ENCODE data around the gene MEI1. TPM values are rescaled to one million over a fixed set of nuclear protein-coding genes. Genes with fewer than 3 reads are reported as not detected.

Gene MEI1
- total RNA-seq, 1 donor from 2014 or later = 3.1 TPM

Small RNAs within 50 kb of the gene (small RNA-seq; reads per million reads assigned to genes)
- gene HMGN2P10 (not detected), gene RF00019 (not detected), gene RNU6-476P (not detected), gene RNU6ATAC22P (not detected)

Other genes starting within 250 kb of the MEI1 start
- 43.8 TPM for gene PHF5A, start 230.8 kb upstream of the MEI1 start, total RNA-seq
- 110 TPM for gene ACO2, start 230.4 kb upstream of the MEI1 start, total RNA-seq
- 12.0 TPM for gene POLR3H, start 155.0 kb upstream of the MEI1 start, total RNA-seq
- gene CSDC2, start 138.5 kb upstream of the MEI1 start, total RNA-seq = 0.52 TPM
- 10.4 TPM for gene PMM1, start 109.7 kb upstream of the MEI1 start, total RNA-seq
- 5.7 TPM for gene DESI1, start 78.5 kb upstream of the MEI1 start, total RNA-seq
- 287 TPM for gene XRCC6, start 78.2 kb upstream of the MEI1 start, total RNA-seq
- gene SNU13, start 10.6 kb upstream of the MEI1 start, total RNA-seq = 57.4 TPM
- 30.3 TPM for gene CCDC134, start 101.2 kb downstream of the MEI1 start, total RNA-seq
- gene SREBF2, start 133.6 kb downstream of the MEI1 start, total RNA-seq = 20.9 TPM
- 1.0 TPM for gene SHISA8, start 215.6 kb downstream of the MEI1 start, total RNA-seq
- gene TNFRSF13C, start 227.3 kb downstream of the MEI1 start, total RNA-seq = under 0.01 TPM
- gene CENPM, start 247.6 kb downstream of the MEI1 start, total RNA-seq = 5.7 TPM

Data from skeletal muscle tissue (tissue), 2 donors.